Muscle layer of duodenum (tissue), 2 donors: ENCODE results near the gene VAT1L.

Source experiments
- H3K27ac ChIP-seq: one replicate; pipeline ENCODE4 v1.7.0; 2013; ENCODE audit warnings: mild to moderate bottlenecking, low read length
- H3K27me3 ChIP-seq: one replicate; pipeline ENCODE4 v1.7.0; 2013; ENCODE audit warnings: low read depth, mild to moderate bottlenecking, control low read depth, low read length
- H3K36me3 ChIP-seq, 2 donors: one replicate each; pipeline ENCODE4 v1.7.0; 2013; ENCODE audit warnings: low read length in 2 of 2, control low read depth in 1 of 2, mild to moderate bottlenecking in 1 of 2; ENCODE audit not compliant: insufficient read depth in 2 of 2, control insufficient read depth in 1 of 2
- H3K4me1 ChIP-seq, 2 donors: one replicate each; pipeline ENCODE4 v1.7.0; 2013; ENCODE audit warnings: low read length in 2 of 2, mild to moderate bottlenecking in 2 of 2, control low read depth in 1 of 2, moderate library complexity in 1 of 2; ENCODE audit not compliant: insufficient read depth in 2 of 2, control insufficient read depth in 1 of 2
- H3K4me3 ChIP-seq, 2 donors: one replicate each; pipeline ENCODE4 v1.7.0; 2013; ENCODE audit warnings: low read length in 2 of 2, low read depth in 1 of 2, mild to moderate bottlenecking in 1 of 2
- H3K9me3 ChIP-seq, 2 donors: one replicate each; pipeline ENCODE4 v1.7.0; 2013; ENCODE audit warnings: low read length in 2 of 2, control low read depth in 1 of 2, mild to moderate bottlenecking in 1 of 2; ENCODE audit not compliant: control insufficient read depth in 1 of 2
- donor health status: healthy.

Gene VAT1L

DNA sequence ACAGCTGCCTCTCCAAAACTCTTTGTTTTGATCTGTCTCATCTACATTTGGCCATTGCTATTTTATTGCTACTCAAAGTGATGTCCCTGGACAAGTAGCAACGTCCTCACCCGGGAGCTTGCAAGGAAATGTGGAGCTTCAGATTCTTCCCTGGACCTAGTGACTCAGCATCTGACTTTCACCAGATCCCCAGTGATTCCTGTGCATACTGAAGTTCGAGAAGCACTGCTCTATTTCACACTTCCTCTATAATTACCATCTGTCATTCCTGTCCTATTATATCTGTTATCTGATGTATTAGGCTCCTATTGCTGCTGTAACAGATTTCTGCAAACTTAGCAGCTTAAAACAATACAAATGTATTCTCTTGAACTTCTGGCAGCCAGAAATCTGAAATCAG lies 28.5 kb upstream of the VAT1L start:
- peaks cover 0 to 6% of the 10 kb centered on the region in 2 donors for H3K4me1 ChIP-seq
- no peak overlapping the region for H3K4me3 ChIP-seq
- H3K27ac ChIP-seq, result no peak overlapping the region
- H3K9me3 ChIP-seq, result no peaks in the 10 kb centered on the region
- H3K27me3 ChIP-seq, result no peaks in the 10 kb centered on the region
- H3K36me3 ChIP-seq, result no peaks in the 10 kb centered on the region

DNA sequence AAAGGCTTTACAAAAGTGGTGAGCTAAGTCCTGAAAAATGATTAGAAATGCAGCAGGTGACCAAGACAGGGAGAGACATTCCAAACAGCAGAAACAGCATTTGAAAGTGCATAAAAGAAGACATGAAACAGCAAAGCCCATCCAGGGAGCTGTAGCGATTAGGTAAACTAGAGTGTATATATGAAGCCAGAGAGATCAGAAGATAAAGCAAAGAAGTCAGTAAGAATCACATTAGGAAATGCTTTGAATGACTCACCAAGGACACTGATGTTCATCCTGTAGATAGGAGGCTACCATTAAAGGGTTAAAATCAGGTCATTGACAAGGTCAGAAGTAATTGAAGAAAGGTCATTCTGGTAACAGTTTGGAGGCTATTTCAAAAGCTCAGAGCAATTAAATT lies 27.6 kb upstream of the VAT1L start:
- H3K9me3 ChIP-seq, result no peaks in the 10 kb centered on the region
- no peak overlapping the region for H3K4me3 ChIP-seq
- no peak overlapping the region for H3K27ac ChIP-seq
- no peaks in the 10 kb centered on the region for H3K27me3 ChIP-seq
- peaks cover 0 to 6% of the 10 kb centered on the region in 2 donors for H3K4me1 ChIP-seq
- H3K36me3 ChIP-seq, result no peaks in the 10 kb centered on the region

DNA sequence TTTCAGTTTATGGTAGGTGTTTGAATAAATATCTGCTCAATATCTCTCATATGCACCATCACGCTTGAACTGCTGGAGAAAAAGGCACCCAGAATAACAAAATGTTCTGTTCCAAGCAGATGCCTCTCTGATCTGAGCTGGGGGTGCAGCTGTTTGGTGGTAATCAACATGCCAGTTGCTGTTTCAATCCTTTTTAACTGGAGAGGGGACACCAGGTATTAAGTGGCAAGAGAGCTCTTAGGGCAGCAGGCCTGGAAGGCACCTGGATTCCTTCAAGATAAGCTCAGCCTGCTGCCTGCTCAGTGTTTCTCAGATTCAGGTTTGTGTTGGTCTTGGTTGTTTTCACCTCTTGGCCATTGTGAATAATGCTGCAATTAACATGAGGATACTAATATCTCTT lies 27.2 kb upstream of the VAT1L start:
- Histone ChIP-seq H3K9me3 (no peaks in the 10 kb centered on the region), H3K4me1 (peaks cover 0 to 6% of the 10 kb centered on the region in 2 donors), H3K27me3 (no peaks in the 10 kb centered on the region), H3K27ac (no peak overlapping the region), H3K36me3 (no peaks in the 10 kb centered on the region), H3K4me3 (no peak overlapping the region)

DNA sequence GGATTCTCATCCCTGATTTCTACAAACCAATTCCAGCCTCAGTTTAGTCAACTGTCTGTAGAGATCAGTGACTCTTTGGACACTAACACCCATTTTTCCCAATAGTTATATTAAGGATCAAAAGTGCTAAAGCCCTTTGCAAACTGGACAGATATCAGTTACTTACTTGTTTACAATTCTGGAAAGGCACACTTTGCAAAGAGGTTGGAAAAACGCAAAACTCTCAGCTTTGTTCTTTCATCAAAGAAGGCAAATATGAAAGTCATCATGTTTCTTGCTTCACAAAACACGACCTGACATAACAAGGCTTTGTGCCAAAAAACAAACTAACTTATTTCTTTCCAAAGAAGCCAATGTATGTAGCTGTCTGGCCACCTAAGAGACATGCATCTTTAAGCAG lies 26.1 kb upstream of the VAT1L start:
- Histone ChIP-seq H3K27me3 (no peaks in the 10 kb centered on the region), H3K4me1 (peaks cover 0 to 6% of the 10 kb centered on the region in 2 donors), H3K4me3 (no peak overlapping the region), H3K36me3 (no peaks in the 10 kb centered on the region), H3K27ac (no peak overlapping the region), H3K9me3 (no peaks in the 10 kb centered on the region)

DNA sequence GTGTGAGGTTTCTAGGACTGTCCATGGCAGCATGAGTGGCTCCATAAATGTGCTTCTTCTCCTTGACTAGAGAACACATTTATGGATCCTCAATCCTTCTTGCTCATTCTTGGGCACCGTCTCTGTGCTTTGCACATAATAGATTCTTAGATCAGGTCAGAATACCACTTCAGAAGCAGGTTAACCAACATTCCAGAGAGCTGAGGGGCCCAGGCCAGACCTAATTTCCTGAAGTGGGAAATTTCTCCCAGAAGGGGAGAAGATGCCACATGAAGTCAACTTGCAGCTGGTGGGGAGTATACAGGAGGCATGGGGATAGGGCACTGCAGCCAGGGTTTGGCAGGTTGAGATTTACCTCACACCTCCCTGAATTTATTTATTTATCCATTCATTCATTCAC lies 24.4 kb upstream of the VAT1L start:
- H3K27ac ChIP-seq, result no peak overlapping the region
- no peaks in the 10 kb centered on the region for H3K9me3 ChIP-seq
- no peaks in the 10 kb centered on the region for H3K36me3 ChIP-seq
- no peaks in the 10 kb centered on the region for H3K27me3 ChIP-seq
- no peak overlapping the region for H3K4me3 ChIP-seq
- H3K4me1 ChIP-seq, result peaks cover 0 to 6% of the 10 kb centered on the region in 2 donors

DNA sequence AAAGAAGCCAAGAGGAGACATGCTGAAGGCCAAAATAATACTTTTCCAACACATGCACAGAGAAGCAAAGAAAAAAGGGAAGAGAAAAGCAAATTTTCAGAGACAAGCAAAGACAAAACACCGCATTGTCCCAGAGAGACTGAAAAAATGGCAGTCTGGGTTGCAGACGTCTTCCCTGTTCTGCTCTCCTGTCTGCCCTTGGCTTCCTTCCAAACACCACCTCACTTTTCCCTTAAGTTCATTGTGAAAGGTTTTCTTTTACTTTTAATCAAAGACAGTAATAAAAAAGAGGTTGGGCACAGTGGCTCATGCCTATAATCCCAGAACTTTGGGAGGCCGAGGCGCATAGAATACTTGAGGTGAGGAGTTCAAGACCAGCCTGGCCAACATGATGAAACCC lies 21.2 kb upstream of the VAT1L start:
- no peak overlapping the region for H3K27ac ChIP-seq
- H3K9me3 ChIP-seq, result no peaks in the 10 kb centered on the region
- peaks cover 0 to 6% of the 10 kb centered on the region in 2 donors for H3K4me1 ChIP-seq
- no peaks in the 10 kb centered on the region for H3K36me3 ChIP-seq
- no peaks in the 10 kb centered on the region for H3K27me3 ChIP-seq
- H3K4me3 ChIP-seq, result no peak overlapping the region

DNA sequence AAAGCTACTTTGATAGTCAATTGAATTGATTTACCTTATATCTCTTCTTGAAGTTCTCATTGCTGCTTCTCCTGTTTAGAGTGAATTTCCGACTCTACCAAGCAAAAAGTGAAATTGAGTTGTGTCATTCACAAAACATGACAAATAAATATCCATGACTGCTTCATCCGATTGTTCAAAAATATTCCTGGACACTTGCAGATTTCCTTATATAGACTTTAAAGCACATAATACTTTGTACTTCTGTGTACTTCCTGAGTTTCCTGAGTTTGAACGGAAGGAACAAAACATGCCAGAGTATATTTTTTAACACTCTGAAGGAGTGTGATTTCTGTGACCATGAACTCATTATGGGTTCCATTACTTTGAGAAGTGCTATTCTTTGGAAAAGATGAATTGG lies 20.5 kb upstream of the VAT1L start:
- no peaks in the 10 kb centered on the region for H3K36me3 ChIP-seq
- H3K9me3 ChIP-seq, result no peaks in the 10 kb centered on the region
- peaks cover 0 to 6% of the 10 kb centered on the region in 2 donors for H3K4me1 ChIP-seq
- H3K27me3 ChIP-seq, result no peaks in the 10 kb centered on the region
- no peak overlapping the region for H3K27ac ChIP-seq
- H3K4me3 ChIP-seq, result no peak overlapping the region

DNA sequence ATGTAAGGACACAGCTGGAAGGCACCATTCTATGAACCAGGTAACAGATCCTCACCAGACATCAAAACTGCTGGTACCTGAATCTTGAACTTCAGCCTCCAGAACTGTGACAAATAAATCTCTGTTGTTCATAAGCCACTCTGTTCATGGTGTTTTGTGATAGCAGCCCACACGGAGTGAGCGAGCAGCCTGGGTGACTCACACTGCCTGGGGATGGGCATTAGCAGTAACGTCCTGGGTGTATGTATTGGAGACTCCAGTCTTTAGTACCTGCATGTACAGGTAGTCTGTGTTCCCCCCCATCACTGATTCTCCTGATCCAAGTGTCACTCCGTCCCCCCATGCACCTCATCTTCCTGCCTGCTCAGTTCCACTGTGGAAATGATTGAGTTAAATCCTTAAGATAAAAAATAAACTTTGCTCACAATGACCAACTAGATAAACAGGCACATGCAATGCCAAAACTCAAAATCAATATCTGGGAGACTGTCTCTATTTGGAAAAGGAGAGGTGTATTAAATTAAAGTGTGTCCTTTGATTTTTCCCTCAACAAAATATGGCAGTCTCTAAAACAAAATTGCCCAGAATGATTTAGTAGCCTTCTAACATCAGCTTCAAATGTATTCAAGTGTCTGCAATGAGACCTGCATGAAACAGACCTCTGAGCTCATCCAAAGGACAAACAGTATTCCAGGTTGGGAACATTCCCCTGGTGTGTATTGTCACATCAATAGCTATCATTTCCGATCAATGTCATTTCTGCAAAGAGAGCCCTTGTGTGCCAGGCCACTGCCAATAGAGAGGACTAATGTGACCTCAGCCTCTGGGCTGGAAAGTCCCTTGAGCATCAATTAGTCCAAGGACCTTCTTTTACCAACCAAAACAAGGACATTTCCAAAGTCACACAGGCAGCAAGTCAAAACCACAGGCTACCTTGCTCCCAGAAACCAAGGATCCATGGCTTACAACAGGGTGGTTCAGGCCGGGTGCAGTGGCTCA lies 12.2 kb upstream of the VAT1L start:
- no peak overlapping the region for H3K27ac ChIP-seq
- no peaks in the 10 kb centered on the region for H3K9me3 ChIP-seq
- H3K27me3 ChIP-seq, result no peaks in the 10 kb centered on the region
- no peaks in the 10 kb centered on the region for H3K36me3 ChIP-seq
- no peak overlapping the region for H3K4me3 ChIP-seq
- H3K4me1 ChIP-seq, result no peaks in the 10 kb centered on the region

DNA sequence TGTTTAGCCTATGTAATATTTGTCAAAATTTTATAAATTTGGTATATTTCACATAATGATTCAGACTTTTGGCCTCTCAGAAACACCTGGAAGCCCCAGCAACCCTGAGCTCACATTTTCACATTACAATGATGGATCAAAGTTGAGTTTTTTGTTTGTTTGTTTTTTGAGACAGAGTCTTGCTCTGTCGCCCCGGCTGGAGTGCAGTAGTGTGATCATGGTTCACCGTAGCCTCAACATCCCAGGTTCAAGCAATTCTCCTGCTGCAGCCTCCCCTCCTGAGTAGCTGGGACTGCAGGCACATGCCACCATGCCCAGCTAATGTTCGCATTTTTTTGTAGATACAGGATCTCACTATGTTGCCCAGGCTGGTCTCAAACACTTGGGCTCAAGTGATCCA lies 10.6 kb upstream of the VAT1L start:
- H3K4me1 ChIP-seq, result no peaks in the 10 kb centered on the region
- no peak overlapping the region for H3K4me3 ChIP-seq
- H3K27ac ChIP-seq, result no peak overlapping the region
- no peaks in the 10 kb centered on the region for H3K9me3 ChIP-seq
- H3K27me3 ChIP-seq, result no peaks in the 10 kb centered on the region
- no peaks in the 10 kb centered on the region for H3K36me3 ChIP-seq

DNA sequence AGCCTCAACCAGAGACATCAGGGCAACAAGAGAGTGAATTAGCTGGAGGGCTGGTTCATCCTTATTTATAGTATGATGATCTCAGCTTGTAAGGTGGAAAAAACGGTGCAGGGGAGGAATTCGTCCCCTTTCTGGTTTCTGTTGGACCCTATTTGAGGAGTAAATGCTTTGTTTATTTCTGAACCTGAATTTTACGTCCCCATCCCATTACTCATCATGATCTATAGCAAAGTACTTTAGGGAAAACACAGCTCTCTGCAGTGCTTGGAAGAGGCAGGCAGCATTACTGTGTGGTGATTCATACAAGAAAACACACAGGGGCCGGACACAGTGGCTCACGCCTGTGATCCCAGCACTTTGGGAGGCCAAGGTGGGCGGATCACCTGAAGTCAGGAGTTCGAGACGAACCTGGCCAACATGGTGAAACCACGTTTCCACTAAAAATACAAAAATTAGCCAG lies 8.0 kb upstream of the VAT1L start:
- H3K4me3 ChIP-seq, result no peak overlapping the region
- no peaks in the 10 kb centered on the region for H3K4me1 ChIP-seq
- no peaks in the 10 kb centered on the region for H3K9me3 ChIP-seq
- H3K27ac ChIP-seq, result no peak overlapping the region
- no peaks in the 10 kb centered on the region for H3K27me3 ChIP-seq
- no peaks in the 10 kb centered on the region for H3K36me3 ChIP-seq

DNA sequence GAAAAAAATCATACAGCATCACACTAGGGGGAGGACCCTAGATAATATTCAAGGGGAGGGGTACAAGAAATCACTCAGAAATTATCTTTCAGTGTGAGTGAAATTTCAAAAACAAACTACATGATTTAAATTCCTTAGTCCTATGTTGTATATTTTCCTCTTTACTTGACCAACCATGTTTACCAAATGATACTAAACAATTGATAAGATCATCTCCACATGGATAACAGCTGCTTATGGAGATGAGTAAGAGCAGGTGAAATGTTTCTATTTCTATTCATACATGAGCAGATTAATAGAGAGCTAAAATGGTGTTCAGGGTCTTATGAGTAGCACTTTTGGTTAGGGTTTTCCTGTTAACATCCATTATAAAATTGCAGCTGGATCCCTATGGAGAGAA lies 7.3 kb upstream of the VAT1L start:
- Histone ChIP-seq H3K4me1 (no peaks in the 10 kb centered on the region), H3K36me3 (no peaks in the 10 kb centered on the region), H3K27me3 (no peaks in the 10 kb centered on the region), H3K4me3 (no peak overlapping the region), H3K9me3 (no peaks in the 10 kb centered on the region), H3K27ac (no peak overlapping the region)

DNA sequence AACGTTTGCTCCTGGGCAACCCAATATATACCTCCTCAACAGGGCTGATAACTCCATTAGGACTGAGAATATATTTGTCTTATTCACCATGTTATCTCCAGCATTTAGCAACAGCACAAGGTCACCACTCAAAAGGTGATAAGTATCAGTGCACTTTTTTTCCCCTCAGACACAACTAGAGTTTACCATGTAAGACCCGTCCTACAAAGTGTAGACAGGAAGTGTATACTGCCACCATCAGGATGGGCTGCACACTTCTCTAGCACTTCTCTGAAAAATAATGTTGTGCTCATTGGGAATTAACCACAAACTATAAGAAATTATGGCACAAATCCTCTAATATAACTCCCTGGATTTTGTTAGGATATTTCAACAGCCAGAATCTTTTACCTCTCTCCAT lies 5.7 kb upstream of the VAT1L start:
- Histone ChIP-seq H3K4me1 (no peaks in the 10 kb centered on the region), H3K27ac (no peak overlapping the region), H3K27me3 (peaks cover 10% of the 10 kb centered on the region), H3K36me3 (no peaks in the 10 kb centered on the region), H3K9me3 (no peaks in the 10 kb centered on the region), H3K4me3 (no peak overlapping the region)
